Mesenchymal stem cell (in vitro differentiated cells and primary cell): ENCODE data around the gene GYS2. TPM values are rescaled to one million over a fixed set of nuclear protein-coding genes. Genes with fewer than 3 reads are reported as not detected.

Experiments
- DNase-seq: peaks from one replicate; pipeline ENCODE4 v3.0.0-alpha.2; 2013
- H2AFZ ChIP-seq: one replicate; pipeline ENCODE4 v1.6.1; 2013; ENCODE audit warnings: low read depth, mild to moderate bottlenecking, control low read depth, inconsistent platforms, low read length, moderate library complexity
- H2AK5ac ChIP-seq: 2 replicates; pipeline ENCODE4 v1.6.1; 2013; ENCODE audit warnings: low read length, moderate library complexity, mild to moderate bottlenecking, inconsistent platforms; ENCODE audit not compliant: severe bottlenecking
- H2BK120ac ChIP-seq: one replicate; pipeline ENCODE4 v1.6.1; 2013; ENCODE audit warnings: low read depth, mild to moderate bottlenecking, inconsistent platforms, low read length, moderate library complexity
- H2BK12ac ChIP-seq, 2 experiments: one replicate each; pipeline ENCODE4 v1.6.1; 2013; ENCODE audit warnings: inconsistent platforms in 2 of 2, low read length in 2 of 2, mild to moderate bottlenecking in 2 of 2, moderate library complexity in 2 of 2, control low read depth in 1 of 2
- H2BK15ac ChIP-seq: one replicate; pipeline ENCODE4 v1.6.1; 2013; ENCODE audit warnings: mild to moderate bottlenecking, low read depth, inconsistent platforms; ENCODE audit not compliant: poor library complexity, severe bottlenecking
- H2BK5ac ChIP-seq: 2 replicates; pipeline ENCODE4 v1.6.1; 2013; ENCODE audit warnings: low read depth, mild to moderate bottlenecking, low read length, control low read depth, inconsistent platforms; ENCODE audit not compliant: poor library complexity, severe bottlenecking
- H3K14ac ChIP-seq, 2 experiments: one replicate each; pipeline ENCODE4 v1.6.1; 2013; ENCODE audit warnings: inconsistent platforms in 2 of 2, low read length in 2 of 2, control low read depth in 1 of 2, mild to moderate bottlenecking in 1 of 2, moderate library complexity in 1 of 2
- H3K18ac ChIP-seq, 2 experiments: one replicate each; pipeline ENCODE4 v1.6.1; 2013; ENCODE audit warnings: inconsistent platforms in 2 of 2, low read length in 2 of 2, control low read depth in 1 of 2, low read depth in 1 of 2, mild to moderate bottlenecking in 1 of 2
- H3K23ac ChIP-seq, 2 experiments: one replicate each; pipeline ENCODE4 v1.6.1; 2013; ENCODE audit warnings: inconsistent platforms in 2 of 2, low read length in 2 of 2, mild to moderate bottlenecking in 2 of 2, moderate library complexity in 2 of 2, control low read depth in 1 of 2
- H3K27ac ChIP-seq: 2 replicates; pipeline ENCODE4 v1.5.1; 2013; ENCODE audit warnings: mild to moderate bottlenecking, moderate library complexity, low read length, control low read depth, inconsistent platforms; ENCODE audit not compliant: poor library complexity, severe bottlenecking
- H3K27me3 ChIP-seq, 2 experiments: 2 replicates each; pipeline versions ENCODE4 v1.6.1 to v1.7.0; 2013; ENCODE audit warnings: low read length in 2 of 2, mild to moderate bottlenecking in 2 of 2, moderate library complexity in 2 of 2, control low read depth in 1 of 2, inconsistent platforms in 1 of 2; ENCODE audit not compliant: control insufficient read depth in 1 of 2, insufficient read depth in 1 of 2
- H3K36me3 ChIP-seq, 2 experiments: 2 replicates each; pipeline versions ENCODE4 v1.6.1 to v1.7.0; 2013; ENCODE audit warnings: low read length in 2 of 2, control low read depth in 1 of 2, inconsistent platforms in 1 of 2, low read depth in 1 of 2, mild to moderate bottlenecking in 1 of 2; ENCODE audit not compliant: insufficient read depth in 2 of 2, control insufficient read depth in 1 of 2
- H3K4ac ChIP-seq, 2 experiments: one replicate each; pipeline ENCODE4 v1.6.1; 2013; ENCODE audit warnings: inconsistent platforms in 2 of 2, low read length in 2 of 2, mild to moderate bottlenecking in 2 of 2, moderate library complexity in 2 of 2, control low read depth in 1 of 2, low read depth in 1 of 2
- H3K4me1 ChIP-seq: 2 replicates; pipeline ENCODE4 v1.6.1; 2013; ENCODE audit warnings: low read depth, low read length, control low read depth; ENCODE audit not compliant: control insufficient read depth, insufficient read depth
- H3K4me2 ChIP-seq: 2 replicates; pipeline ENCODE4 v1.6.1; 2013; ENCODE audit warnings: low read length, mild to moderate bottlenecking, inconsistent platforms; ENCODE audit not compliant: poor library complexity, severe bottlenecking
- H3K4me3 ChIP-seq, 2 experiments: 2 replicates each; pipeline versions ENCODE4 v1.5.1 to v1.7.0; 2013; ENCODE audit warnings: low read length in 2 of 2, mild to moderate bottlenecking in 2 of 2, control low read depth in 1 of 2, low read depth in 1 of 2; ENCODE audit not compliant: insufficient read depth in 1 of 2
- H3K79me1 ChIP-seq: replicated peaks from 2 replicates; pipeline ENCODE4 v1.6.1; 2013; ENCODE audit warnings: mild to moderate bottlenecking, control low read depth, low read length, inconsistent platforms; ENCODE audit not compliant: poor library complexity, severe bottlenecking
- H3K9ac ChIP-seq: 2 replicates; pipeline ENCODE4 v1.7.0; 2013; ENCODE audit warnings: mild to moderate bottlenecking, low read length, moderate library complexity
- H3K9me3 ChIP-seq: 2 replicates; pipeline ENCODE4 v1.7.0; 2013; ENCODE audit warnings: mild to moderate bottlenecking, low read length; ENCODE audit not compliant: control insufficient read depth
- H4K8ac ChIP-seq: one replicate; pipeline ENCODE4 v1.6.1; 2013; ENCODE audit warnings: inconsistent platforms, mild to moderate bottlenecking, low read length, moderate library complexity
- H4K91ac ChIP-seq: one replicate; pipeline ENCODE4 v1.6.1; 2013; ENCODE audit warnings: mild to moderate bottlenecking, low read length, inconsistent platforms
- WGBS: methylation state at CpG from one replicate; pipeline ENCODE4 v1.1.7; 2013; ENCODE audit warnings: mixed read lengths; 5-methylcytosine and 5-hydroxymethylcytosine counted together
- polyA plus RNA-seq, 2 experiments: library from polyadenylated mRNA; stranded (reverse); fragments of 200-250 nt; gene quantifications; one replicate each; pipeline ENCODE4 v1.2.3, GENCODE V29; 2013

Gene GYS2
- polyA plus RNA-seq (2013, experiment 1 of 2), result not detected
- polyA plus RNA-seq (2013, experiment 2 of 2), result not detected

DNA sequence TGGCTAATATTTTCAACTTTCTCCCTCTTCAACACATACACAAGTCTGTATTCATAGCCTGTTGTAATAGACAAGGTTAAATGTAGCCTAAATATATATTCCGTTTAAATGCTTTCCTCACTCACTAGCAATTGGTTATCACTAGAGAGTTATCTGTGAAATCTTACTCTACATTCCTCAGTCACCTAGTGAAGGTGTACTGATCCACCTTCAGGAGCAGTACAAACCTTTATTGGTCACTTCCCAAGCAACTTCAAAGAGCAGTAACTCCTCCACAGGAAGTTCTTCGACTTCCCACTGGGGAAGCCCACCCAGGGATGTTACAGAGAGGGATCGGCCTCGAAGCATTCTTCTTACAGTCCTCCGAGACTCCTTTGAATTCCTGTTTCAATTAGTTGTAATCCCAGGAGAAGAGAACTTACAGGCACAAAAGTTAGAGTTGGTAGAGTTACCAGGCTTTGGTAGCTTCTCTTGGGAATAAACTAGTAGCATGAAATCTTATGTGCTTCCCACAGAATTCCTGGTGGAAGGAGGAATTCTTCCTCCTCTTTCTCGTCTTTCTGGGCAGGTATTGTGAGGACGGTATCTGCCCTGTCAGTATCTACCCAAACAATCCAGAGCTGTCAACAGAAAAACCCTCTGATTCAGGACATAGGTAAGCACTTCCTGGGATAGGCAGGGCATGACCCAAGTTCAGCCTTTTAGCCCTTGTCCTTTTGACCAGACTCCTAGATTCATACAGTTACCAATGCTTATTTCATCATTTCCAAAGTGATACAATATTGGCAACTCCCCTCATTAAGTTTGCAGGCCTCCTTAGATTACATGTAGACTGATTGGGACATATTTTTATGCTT, at the start of gene GYS2:
TSS of gene GYS2 (minus strand) at position 603 of the 857 bp plus-strand sequence. CDS start at position 348, 255 bp downstream.
- Histone ChIP-seq H3K4ac (no peak within 1 kb of the TSS), H3K18ac (no peak within 1 kb of the TSS), H3K23ac (no peak within 1 kb of the TSS), H4K8ac (no peak within 1 kb of the TSS), H2BK15ac (no peak within 1 kb of the TSS), H2BK120ac (no peak within 1 kb of the TSS), H3K4me1 (no peaks in the 10 kb centered on the region), H3K9me3 (no peaks in the 10 kb centered on the region), H3K36me3 (no peaks in the 10 kb centered on the region), H2AFZ (no peak within 1 kb of the TSS), H3K27me3 (peaks cover 0 to 3% of the 10 kb centered on the region in 2 experiments), H3K14ac (no peak within 1 kb of the TSS), H2BK12ac (no peak within 1 kb of the TSS), H3K4me3 (no peak within 1 kb of the TSS), H3K79me1 (no peaks in the 10 kb centered on the region), H3K4me2 (no peak within 1 kb of the TSS), H4K91ac (no peak within 1 kb of the TSS), H3K27ac (no peak within 1 kb of the TSS), H2BK5ac (no peak within 1 kb of the TSS), H3K9ac (no peak within 1 kb of the TSS), H2AK5ac (no peak within 1 kb of the TSS)
- WGBS, result 61% methylated on average over 7 of the region's 7 CpGs
- DNase-seq, result no peak

DNA sequence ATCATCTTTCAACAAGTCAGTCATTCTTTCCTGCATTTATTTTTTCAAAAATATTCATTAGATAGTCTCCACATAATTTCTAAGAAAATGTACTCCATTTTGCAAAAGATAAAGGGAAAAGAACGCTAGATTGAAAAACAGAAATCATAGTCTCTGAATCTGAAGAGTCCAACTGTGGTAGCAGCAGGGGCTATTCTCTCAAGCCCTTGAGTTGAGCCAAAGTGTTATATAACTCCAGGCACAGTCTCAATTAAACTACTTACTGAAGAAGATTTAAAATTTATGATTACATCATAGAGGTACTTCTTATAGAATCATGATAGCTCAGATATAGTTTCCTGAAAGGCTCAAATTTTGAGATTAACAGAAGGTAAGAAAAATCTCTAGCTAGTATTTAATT, 47.2 kb upstream of the GYS2 start:
- Histone ChIP-seq H3K4me3 (no peak overlapping the region), H3K18ac (no peak overlapping the region), H3K14ac (no peak overlapping the region), H3K79me1 (peaks cover 2% of the 10 kb centered on the region), H2BK12ac (no peak overlapping the region), H3K27me3 (no peaks in the 10 kb centered on the region), H3K36me3 (peaks cover 12 to 74% of the 10 kb centered on the region in 2 experiments), H2BK5ac (no peak overlapping the region), H2BK15ac (no peak overlapping the region), H4K91ac (no peak overlapping the region), H2BK120ac (no peak overlapping the region), H3K9ac (no peak overlapping the region), H2AK5ac (no peak overlapping the region), H3K9me3 (no peaks in the 10 kb centered on the region), H2AFZ (no peak overlapping the region), H3K23ac (no peak overlapping the region), H3K27ac (no peak overlapping the region), H3K4me1 (peaks cover 3% of the 10 kb centered on the region), H4K8ac (no peak overlapping the region), H3K4me2 (no peak overlapping the region), H3K4ac (no peak overlapping the region)
- no peak for DNase-seq
- WGBS, result no CpG with 5 or more reads among the region's 1 CpG

DNA sequence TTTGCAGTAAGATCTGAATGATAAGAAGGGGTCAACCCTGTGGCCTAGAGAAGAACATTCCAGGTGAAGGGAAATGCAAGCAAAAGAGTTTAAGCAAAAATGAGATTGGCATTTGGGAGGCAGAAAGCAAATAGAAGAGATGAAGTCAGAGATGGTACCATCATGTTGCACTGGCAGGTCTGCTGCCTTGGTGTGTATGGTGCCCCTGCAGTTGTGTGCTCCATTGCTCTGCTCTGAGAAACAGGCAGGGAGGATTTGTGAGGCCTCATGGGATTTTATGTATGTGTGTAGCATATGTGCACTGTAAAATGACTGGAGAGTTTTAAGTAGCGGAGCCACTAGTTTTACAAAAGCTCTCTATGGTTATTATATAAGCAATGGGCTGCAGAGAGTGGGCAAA, 46.4 kb upstream of the GYS2 start:
- no peak overlapping the region for H2BK12ac ChIP-seq
- H3K23ac ChIP-seq, result no peak overlapping the region
- DNase-seq, result no peak
- no peak overlapping the region for H3K4me2 ChIP-seq
- H2AFZ ChIP-seq, result no peak overlapping the region
- H3K4me1 ChIP-seq, result peaks cover 3% of the 10 kb centered on the region
- H2BK15ac ChIP-seq, result no peak overlapping the region
- H2BK5ac ChIP-seq, result no peak overlapping the region
- H3K4me3 ChIP-seq, result no peak overlapping the region
- H3K4ac ChIP-seq, result no peak overlapping the region
- no peaks in the 10 kb centered on the region for H3K9me3 ChIP-seq
- H3K27me3 ChIP-seq, result no peaks in the 10 kb centered on the region
- H3K79me1 ChIP-seq, result peaks cover 2% of the 10 kb centered on the region
- H3K27ac ChIP-seq, result no peak overlapping the region
- H3K36me3 ChIP-seq, result peaks cover 12 to 82% of the 10 kb centered on the region in 2 experiments
- H4K91ac ChIP-seq, result no peak overlapping the region
- no peak overlapping the region for H3K14ac ChIP-seq
- WGBS, result 100% methylated on average over 1 of the region's 1 CpG
- H3K9ac ChIP-seq, result no peak overlapping the region
- H3K18ac ChIP-seq, result no peak overlapping the region
- no peak overlapping the region for H4K8ac ChIP-seq
- no peak overlapping the region for H2AK5ac ChIP-seq
- no peak overlapping the region for H2BK120ac ChIP-seq

DNA sequence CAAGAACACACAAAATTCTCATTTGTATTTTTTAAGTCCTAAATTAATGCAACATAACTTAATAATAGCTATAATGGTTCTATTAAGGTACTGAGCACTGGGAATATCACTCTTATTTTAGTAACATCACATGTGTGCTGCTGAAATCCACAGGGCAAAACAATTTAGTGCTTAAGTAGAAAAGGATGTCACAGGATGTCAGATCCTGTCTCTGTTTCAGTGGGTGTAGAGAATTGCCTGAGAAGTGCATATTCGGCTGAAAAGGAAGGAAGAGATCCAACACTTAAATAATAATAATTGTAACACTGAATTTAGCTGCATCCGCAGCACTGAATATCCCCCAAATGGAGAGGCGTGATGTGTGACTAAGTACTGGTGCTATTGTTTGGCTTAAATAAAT, 44.4 kb upstream of the GYS2 start:
- Histone ChIP-seq H3K79me1 (peaks cover 2% of the 10 kb centered on the region), H2BK120ac (no peak overlapping the region), H3K14ac (no peak overlapping the region), H3K4me2 (no peak overlapping the region), H3K4ac (no peak overlapping the region), H3K36me3 (peaks cover 12 to 95% of the 10 kb centered on the region in 2 experiments), H3K23ac (no peak overlapping the region), H4K8ac (no peak overlapping the region), H2BK15ac (no peak overlapping the region), H3K27ac (no peak overlapping the region), H3K9ac (no peak overlapping the region), H3K4me3 (no peak overlapping the region), H3K18ac (no peak overlapping the region), H3K4me1 (peaks cover 5% of the 10 kb centered on the region), H3K9me3 (no peaks in the 10 kb centered on the region), H4K91ac (no peak overlapping the region), H2BK12ac (no peak overlapping the region), H2BK5ac (no peak overlapping the region), H3K27me3 (no peaks in the 10 kb centered on the region), H2AK5ac (no peak overlapping the region), H2AFZ (no peak overlapping the region)
- DNase-seq, result no peak
- WGBS, result no CpG with 5 or more reads among the region's 3 CpGs
